ENCODE measurements around the gene CAB39.

GRCh38 chr2:230754200-230754599 is 41.6 kb downstream of the CAB39 start:
- TF ChIP-seq EP300 (conservative IDR thresholded peaks at IDR 0.05; ENCODE audit: poor library complexity, severe bottlenecking) (no peak), CTCF (IDR thresholded peaks at IDR 0.05; ENCODE audit: poor library complexity, severe bottlenecking) (no peak), TAF1 (IDR thresholded peaks at IDR 0.05; ENCODE audit: low read depth) (no peak), POLR2AphosphoS5 (IDR thresholded peaks at IDR 0.05) (no peak), RAD21 (conservative IDR thresholded peaks at IDR 0.05) (no peak), REST (IDR thresholded peaks at IDR 0.05; ENCODE audit: borderline replicate concordance) (no peak), SMC3 (conservative IDR thresholded peaks at IDR 0.05; ENCODE audit: poor library complexity) (no peak)

Measured in neural cell (in vitro differentiated cells).